K562 (cell line): ENCODE data around the gene BTAF1. TPM values are rescaled to one million over a fixed set of nuclear protein-coding genes. Genes with fewer than 3 reads are reported as not detected.

Source experiments
- ATAC-seq: fragments of 200-7000 bp; cut with Tn5 transposase; 3 replicates; pipeline ENCODE4 v1.9.1; 2020; ENCODE audit warnings: moderate library complexity
- BruUV-seq: library from RNA; stranded (reverse); fragments of 400-500 nt; replicated peaks from 2 replicates; lab custom pipeline; 2021; lab: Mats Ljungman, UMichigan
- CTCF ChIA-PET: fragments of 300-600 bp; formaldehyde crosslinking; extraction: SDS; loops from one replicate; lab custom pipeline; 2021; ENCODE audit warnings: low intra/inter-chr PET ratio; lab: Yijun Ruan, JAX
- POLR2A ChIA-PET: fragments of 300-600, 350-650 bp; sonication (Branson Sonifier 250); formaldehyde crosslinking; extraction: SDS; loops from one replicate; lab custom pipeline; 2021; ENCODE audit warnings: antibody characterized with exemption, inconsistent platforms; lab: Yijun Ruan, JAX
- DNase-seq, 4 experiments: peaks; one replicate each; pipeline versions ENCODE4 v3.0.0 to v3.0.0-alpha.2; 2011 to 2018; ENCODE audit warnings: low spot score in 3 of 4, mixed read lengths in 3 of 4; ENCODE audit errors: extremely low read depth in 1 of 4
- FAIRE-seq: peaks from 2 replicates; lab custom pipeline; 2011; peaks lifted over from hg19 to GRCh38; lab: Jason Lieb, UNC
- H2AFZ ChIP-seq: 2 replicates; pipeline ENCODE4 v1.6.0; 2011; ENCODE audit warnings: low read depth, low read length, control low read depth, inconsistent platforms
- H3K27ac ChIP-seq: fragments of 200-600 bp; 3 replicates; pipeline ENCODE4 v1.8.0; 2011; ENCODE audit warnings: low read depth, mild to moderate bottlenecking, control low read depth, inconsistent platforms, low read length, moderate library complexity, mixed read lengths; ENCODE audit errors: extremely low read depth
- H3K27me3 ChIP-seq, 2 experiments: fragments of 300-600 bp in 1 of 2; 2 replicates in 1 of 2; 3 replicates in 1 of 2; pipeline versions ENCODE4 v1.6.0 to v1.8.0; 2011; ENCODE audit warnings: inconsistent platforms in 2 of 2, low read length in 2 of 2, mild to moderate bottlenecking in 1 of 2, mixed read lengths in 1 of 2, moderate library complexity in 1 of 2; ENCODE audit not compliant: control insufficient read depth in 2 of 2, insufficient read depth in 2 of 2
- H3K36me3 ChIP-seq: fragments of 300-600 bp; 3 replicates; pipeline ENCODE4 v1.8.0; 2011; ENCODE audit warnings: mild to moderate bottlenecking, low read length, inconsistent platforms; ENCODE audit not compliant: control insufficient read depth, insufficient read depth
- H3K4me1 ChIP-seq, 2 experiments: fragments of 200-600 bp in 1 of 2; replicated peaks in 1 of 2; 2 replicates in 1 of 2; 3 replicates in 1 of 2; pipeline versions ENCODE4 v1.5.1 to v1.8.0; 2011; ENCODE audit warnings: inconsistent platforms in 2 of 2, low read length in 2 of 2, mild to moderate bottlenecking in 1 of 2, mixed read lengths in 1 of 2, moderate library complexity in 1 of 2; ENCODE audit not compliant: control insufficient read depth in 2 of 2, insufficient read depth in 2 of 2
- H3K4me2 ChIP-seq: 2 replicates; pipeline ENCODE4 v1.6.1; 2011; ENCODE audit warnings: low read length, control low read depth, inconsistent platforms, mixed read lengths; ENCODE audit not compliant: insufficient read depth
- H3K4me3 ChIP-seq: fragments of 200-600 bp; sonication (generic), shearing (Covaris generic); 2 replicates; pipeline ENCODE4 v1.5.1; 2016; ENCODE audit warnings: control low read depth, inconsistent platforms
- H3K79me2 ChIP-seq: fragments of 200-600 bp; 3 replicates; pipeline ENCODE4 v1.8.0; 2011; ENCODE audit warnings: low read length, inconsistent platforms; ENCODE audit not compliant: control insufficient read depth, insufficient read depth
- H3K9ac ChIP-seq, 2 experiments: 2 replicates each; pipeline versions ENCODE4 v1.6.0 to v1.6.1; 2011; ENCODE audit warnings: low read depth in 2 of 2, low read length in 2 of 2, control low read depth in 1 of 2, inconsistent platforms in 1 of 2, mild to moderate bottlenecking in 1 of 2, mixed read lengths in 1 of 2; ENCODE audit not compliant: insufficient read depth in 1 of 2
- H3K9me1 ChIP-seq: one replicate; pipeline ENCODE4 v1.6.0; 2011; ENCODE audit warnings: inconsistent platforms, mild to moderate bottlenecking, low read length, moderate library complexity; ENCODE audit not compliant: control insufficient read depth, insufficient read depth
- H3K9me3 ChIP-seq: replicated peaks from 2 replicates; pipeline ENCODE4 v1.5.1; 2011; ENCODE audit warnings: low read depth, low read length, inconsistent platforms; ENCODE audit not compliant: control insufficient read depth, insufficient read depth
- H4K20me1 ChIP-seq: replicated peaks from 2 replicates; pipeline ENCODE4 v1.6.1; 2011; ENCODE audit warnings: low read length, inconsistent platforms, mixed read lengths; ENCODE audit not compliant: control insufficient read depth, insufficient read depth
- CHD2 ChIP-seq: IDR thresholded peaks from 2 replicates; pipeline ENCODE4 v1.6.1; 2011; ENCODE audit warnings: low read depth, low read length
- ETV6 ChIP-seq, 3 experiments: fragments of 150-350 bp in 1 of 3; sonication (generic) in 1 of 3; formaldehyde crosslinking in 1 of 3; IDR thresholded peaks; 2 replicates each; pipeline versions ENCODE4 v1.6.1 to v1.8.0; 2014 to 2022; ENCODE audit warnings: borderline replicate concordance in 2 of 3, low read depth in 2 of 3, antibody characterized with exemption in 1 of 3, low read length in 1 of 3, mild to moderate bottlenecking in 1 of 3, missing genetic modification reagents in 1 of 3
- FOXM1 ChIP-seq, 2 experiments: fragments of 450-650 bp in 1 of 2; sonication (generic) in 1 of 2; formaldehyde crosslinking in 1 of 2; IDR thresholded peaks; 2 replicates each; pipeline versions ENCODE4 v1.6.1 to v1.9.0; 2017 to 2022; ENCODE audit warnings: low read depth in 2 of 2, mild to moderate bottlenecking in 2 of 2, missing genetic modification reagents in 1 of 2, moderate library complexity in 1 of 2
- MAFF ChIP-seq: IDR thresholded peaks from 2 replicates; pipeline ENCODE4 v1.6.1; 2012; ENCODE audit warnings: low read length, improper control_type of control experiment
- RBM25 ChIP-seq: fragments of 200-400 bp; formaldehyde crosslinking; IDR thresholded peaks from 2 replicates; pipeline ENCODE4 v1.6.1; 2018; ENCODE audit warnings: low read length, low read depth, moderate library complexity; ENCODE audit not compliant: severe bottlenecking
- TSHZ1 ChIP-seq: fragments of 250-450 bp; sonication (Bioruptor Pico); IDR thresholded peaks from 2 replicates; pipeline ENCODE4 v1.4.0; 2020; ENCODE audit warnings: mild to moderate bottlenecking, moderate library complexity
- ZNF146 ChIP-seq: IDR thresholded peaks from one replicate; pipeline ENCODE4 v1.6.1; 2018; ENCODE audit warnings: missing compliant biosample characterization; ENCODE audit not compliant: unreplicated experiment
- ZNF274 ChIP-seq: IDR thresholded peaks from 2 replicates; pipeline ENCODE4 v1.6.1; 2011; ENCODE audit warnings: low read depth, mild to moderate bottlenecking, low read length, moderate library complexity, borderline replicate concordance
- ZNF561 ChIP-seq: fragments of 450-650 bp; formaldehyde crosslinking; conservative IDR thresholded peaks from 2 replicates; pipeline ENCODE4 v1.4.0; 2020; ENCODE audit warnings: mild to moderate bottlenecking, moderate library complexity
- WGBS: fragments of 100-300 bp; shearing (Covaris generic); methylation state at CpG from one replicate; pipeline ENCODE4 v1.1.6; 2016; ENCODE audit warnings: low coverage, mixed read lengths; ENCODE audit not compliant: insufficient coverage; ENCODE audit errors: missing lambda C conversion rate; 5-methylcytosine and 5-hydroxymethylcytosine counted together
- in situ Hi-C: fragments of 300-500 bp; cut with MboI; formaldehyde crosslinking; loops from 4 replicates; pipeline ENCODE4 v1.15.0; 2018; ENCODE audit warnings: inconsistent platforms, mixed read lengths
- intact Hi-C: fragments of 100-400 bp; cut with micrococcal nuclease; formaldehyde crosslinking; loops from 2 replicates; pipeline ENCODE4 v1.14.2; 2022
- polyA plus RNA-seq, 8 experiments: library from polyadenylated mRNA; depleted of rRNA in 4 of 8; stranded (reverse) in 5 of 8; unstranded in 3 of 8; fragments of >200 nt; fragmentation: Nextera tagmentation in 2 of 8; fragmentation: Illumina TruSeq in 1 of 8; extraction: Ambion mirVana in 2 of 8; extraction: Trizol in 1 of 8; gene quantifications; 2 replicates each; pipeline versions ENCODE4 v1.2.1 to v1.2.3, GENCODE V29; 2011 to 2014; ENCODE audit warnings: inconsistent platforms in 1 of 8, missing spikeins in 1 of 8
- total RNA-seq, 7 experiments: library from RNA; depleted of rRNA in 6 of 7; stranded (reverse); fragments of >200 nt in 6 of 7; fragmentation: Illumina TruSeq in 2 of 7; extraction: Trizol in 2 of 7; gene quantifications; 2 replicates each; pipeline versions ENCODE4 v1.2.1 to v1.2.3, GENCODE V29; 2011 to 2021; ENCODE audit warnings: low replicate concordance in 1 of 7

Gene BTAF1
- total and polyA plus RNA-seq, 9 of the 15 experiments (the other 6 are each of a cell fraction or from before 2014, with no cell fraction given) = 6.6 to 70.7 (median 30.5) TPM

GRCh38 chr10:92054807-92055206, 131.2 kb downstream of the BTAF1 start:
- no peak for TF ChIP-seq ETV6 (IDR thresholded peaks at IDR 0.05; ENCODE audit: borderline replicate concordance in 1 of 2, low read depth in 2 of 2, low read length in 1 of 2)
- no peak for TF ChIP-seq ETV6 (CRISPR knock-in tag; IDR thresholded peaks at IDR 0.05; ENCODE audit: borderline replicate concordance)
- TF ChIP-seq FOXM1 (IDR thresholded peaks at IDR 0.05; ENCODE audit: low read depth) = no peak
- TF ChIP-seq FOXM1 (CRISPR knock-in tag; IDR thresholded peaks at IDR 0.05; ENCODE audit: low read depth) = no peak
- TF ChIP-seq ZNF146 (CRISPR knock-in tag) = peak; percentile 85
- peak; percentile 32 for TF ChIP-seq RBM25
- ChIA-PET POLR2A (interaction anchor here (0.6 to 1.5 kb wide), 2 partner anchors 17 to 21 kb away, joined by 3 to 4 read pairs; no protein-coding TSS in a partner anchor), CTCF (no interaction called here)
- intact Hi-C loops = no loop called here
- no peak overlapping the region for H3K9ac ChIP-seq
- FAIRE-seq (no peak), ATAC-seq (no peak), DNase-seq (no peak)
- no TSS peak for BruUV-seq
- no peak overlapping the region for H3K4me2 ChIP-seq
- no peaks in the 10 kb centered on the region for H3K9me1 ChIP-seq
- H3K4me1 ChIP-seq = peaks cover 0 to 3% of the 10 kb centered on the region in 2 experiments; a peak in 1 of 5 replicates
- H3K27me3 ChIP-seq = no peaks in the 10 kb centered on the region
- no peaks in the 10 kb centered on the region for H3K79me2 ChIP-seq
- in situ Hi-C loops = no loop called here
- H2AFZ ChIP-seq = no peak overlapping the region
- no peak overlapping the region for H3K27ac ChIP-seq
- H3K36me3 ChIP-seq = no peaks in the 10 kb centered on the region; the same call in 2 of the 3 replicates
- no peak overlapping the region for H3K4me3 ChIP-seq
- H3K9me3 ChIP-seq = no peaks in the 10 kb centered on the region
- no peaks in the 10 kb centered on the region for H4K20me1 ChIP-seq

- TF ChIP-seq TSHZ1 (CRISPR knock-in tag) = no peak
- TF ChIP-seq MAFF = no peak
- no peak for TF ChIP-seq ZNF274
- no peak for TF ChIP-seq CHD2
- TF ChIP-seq ZNF561 (CRISPR knock-in tag) = no peak
- 60% methylated on average over 1 of the region's 1 CpG for WGBS
- in situ Hi-C loops (no loop called here), intact Hi-C loops (no loop called here)
- no peaks in the 10 kb centered on the region for H3K9me1 ChIP-seq
- CTCF ChIA-PET = no interaction called here
- no peak overlapping the region for H3K9ac ChIP-seq
- no peaks in the 10 kb centered on the region for H3K27me3 ChIP-seq
- no peak for DNase-seq
- H3K4me2 ChIP-seq = no peak overlapping the region
- POLR2A ChIA-PET = interaction anchor here (0.7 kb wide), 1 partner anchor 143 kb away, joined by 3 read pairs; no protein-coding TSS in a partner anchor
- H3K36me3 ChIP-seq = no peaks in the 10 kb centered on the region
- ATAC-seq = no peak
- no peaks in the 10 kb centered on the region for H3K4me1 ChIP-seq
- no peaks in the 10 kb centered on the region for H3K9me3 ChIP-seq
- no peaks in the 10 kb centered on the region for H4K20me1 ChIP-seq
- H3K27ac ChIP-seq = no peak overlapping the region
- BruUV-seq = no TSS peak
- no peak overlapping the region for H3K4me3 ChIP-seq
- H3K79me2 ChIP-seq = no peaks in the 10 kb centered on the region
- no peak overlapping the region for H2AFZ ChIP-seq
- FAIRE-seq = no peak
These were observed 138.7 kb downstream of the BTAF1 start for GRCh38 chr10:92062273-92062672.
